GM21576 (cell line): ENCODE data around the gene TGFBR3.

Experiments used
- ATAC-seq: cut with Tn5 transposase; IDR thresholded peaks from one replicate; pipeline ENCODE4 v1.9.1; 2021; ENCODE audit warnings: mild to moderate bottlenecking, moderate library complexity; ENCODE audit not compliant: unreplicated experiment

The TGFBR3 gene

GRCh38 chr1:91803847-91804545 lies 82.0 kb downstream of the TGFBR3 start:
- peak; percentile 88 for ATAC-seq

GRCh38 chr1:91803123-91803522 lies 82.8 kb downstream of the TGFBR3 start:
- no peak for ATAC-seq

GRCh38 chr1:91801496-91802115 lies 84.3 kb downstream of the TGFBR3 start:
- ATAC-seq: no peak

GRCh38 chr1:91799863-91800262 lies 86.1 kb downstream of the TGFBR3 start:
- no peak for ATAC-seq

- no peak for ATAC-seq
These were observed 86.8 kb downstream of the TGFBR3 start for GRCh38 chr1:91799159-91799558.

- no peak for ATAC-seq
These were observed 87.2 kb downstream of the TGFBR3 start for GRCh38 chr1:91798740-91799139.

GRCh38 chr1:91798241-91798648 lies 87.7 kb downstream of the TGFBR3 start:
- no peak for ATAC-seq

GRCh38 chr1:91797164-91797563 lies 88.8 kb downstream of the TGFBR3 start:
- ATAC-seq: no peak

- no peak for ATAC-seq
These were observed 89.6 kb downstream of the TGFBR3 start for GRCh38 chr1:91796390-91796654.

GRCh38 chr1:91795591-91796389 lies 90.2 kb downstream of the TGFBR3 start:
- ATAC-seq: no peak

GRCh38 chr1:91793877-91794276 lies 92.1 kb downstream of the TGFBR3 start:
- ATAC-seq: no peak

- ATAC-seq: no peak
These were observed 92.8 kb downstream of the TGFBR3 start for GRCh38 chr1:91793189-91793588.

GRCh38 chr1:91792489-91793071 lies 93.4 kb downstream of the TGFBR3 start:
- ATAC-seq: no peak

- ATAC-seq: no peak
These were observed 94.1 kb downstream of the TGFBR3 start for GRCh38 chr1:91791691-91792488.

- ATAC-seq: no peak
These were observed 94.8 kb downstream of the TGFBR3 start for GRCh38 chr1:91791103-91791502.

- ATAC-seq: no peak
These were observed 95.6 kb downstream of the TGFBR3 start for GRCh38 chr1:91790392-91790791.

GRCh38 chr1:91789273-91789997 lies 96.5 kb downstream of the TGFBR3 start:
- no peak for ATAC-seq

GRCh38 chr1:91787919-91788318 lies 98.0 kb downstream of the TGFBR3 start:
- ATAC-seq: no peak

GRCh38 chr1:91784616-91785015 lies 101.3 kb downstream of the TGFBR3 start:
- ATAC-seq: no peak

- no peak for ATAC-seq
These were observed 101.8 kb downstream of the TGFBR3 start for GRCh38 chr1:91784191-91784590.
